Immature natural killer cell (primary cell): ENCODE results near the gene ARMH3. TPM values are rescaled to one million over a fixed set of nuclear protein-coding genes. Genes with fewer than 3 reads are reported as not detected.

Experiments
- DNase-seq, 3 donors: peaks; one replicate each; pipeline ENCODE4 v3.0.0; 2022; ENCODE audit warnings: mixed read lengths in 1 of 3
- H3K27ac Mint-ChIP-seq, 6 donors: one replicate each; pipeline ENCODE4 v1.8.0; 2020; ENCODE audit warnings: mixed read lengths in 6 of 6, mild to moderate bottlenecking in 5 of 6, inconsistent platforms in 4 of 6, moderate library complexity in 3 of 6
- H3K27me3 Mint-ChIP-seq, 3 donors: one replicate each; pipeline ENCODE4 v1.8.0; 2020 to 2021; ENCODE audit warnings: low read depth in 3 of 3, mild to moderate bottlenecking in 3 of 3, mixed read lengths in 3 of 3, moderate library complexity in 3 of 3, inconsistent platforms in 1 of 3
- H3K36me3 Mint-ChIP-seq, 3 donors: one replicate each; pipeline ENCODE4 v1.8.0; 2020; ENCODE audit warnings: mixed read lengths in 3 of 3, inconsistent platforms in 2 of 3, mild to moderate bottlenecking in 2 of 3
- H3K4me1 Mint-ChIP-seq, 2 donors: one replicate each; pipeline ENCODE4 v1.8.0; 2020; ENCODE audit warnings: inconsistent platforms in 2 of 2, mild to moderate bottlenecking in 2 of 2, mixed read lengths in 2 of 2, moderate library complexity in 1 of 2
- H3K4me3 Mint-ChIP-seq, 5 donors: one replicate each; pipeline ENCODE4 v1.8.0; 2020; ENCODE audit warnings: mild to moderate bottlenecking in 5 of 5, mixed read lengths in 5 of 5, inconsistent platforms in 3 of 5, moderate library complexity in 3 of 5
- H3K9me3 Mint-ChIP-seq, 6 donors: one replicate each; pipeline ENCODE4 v1.8.0; 2020; ENCODE audit warnings: mild to moderate bottlenecking in 6 of 6, mixed read lengths in 6 of 6, inconsistent platforms in 4 of 6, moderate library complexity in 3 of 6
- polyA plus RNA-seq, 3 donors: library from polyadenylated mRNA; unstranded; fragments of 300-500 nt; fragmentation: Illumina TruSeq; gene quantifications; one replicate each; pipeline ENCODE4 v1.2.3, GENCODE V29; 2021

ARMH3 gene
- polyA plus RNA-seq, 3 donors from 2014 or later, result 14.4 to 19.8 (median 17.5) TPM

GRCh38 chr10:101935431-101935830 lies 120.5 kb downstream of the ARMH3 start:
- H3K9me3 Mint-ChIP-seq, result no peaks in the 10 kb centered on the region
- no peaks in the 10 kb centered on the region for H3K4me1 Mint-ChIP-seq
- peak overlapping the region in 1 of 6 donors; percentile 10 for H3K27ac Mint-ChIP-seq
- H3K27me3 Mint-ChIP-seq, result peaks cover 0 to 5% (median 0%) of the 10 kb centered on the region in 3 donors
- H3K36me3 Mint-ChIP-seq, result peaks cover 11 to 24% (median 14%) of the 10 kb centered on the region in 3 donors
- DNase-seq, result no peak
- no peak overlapping the region for H3K4me3 Mint-ChIP-seq

DNA sequence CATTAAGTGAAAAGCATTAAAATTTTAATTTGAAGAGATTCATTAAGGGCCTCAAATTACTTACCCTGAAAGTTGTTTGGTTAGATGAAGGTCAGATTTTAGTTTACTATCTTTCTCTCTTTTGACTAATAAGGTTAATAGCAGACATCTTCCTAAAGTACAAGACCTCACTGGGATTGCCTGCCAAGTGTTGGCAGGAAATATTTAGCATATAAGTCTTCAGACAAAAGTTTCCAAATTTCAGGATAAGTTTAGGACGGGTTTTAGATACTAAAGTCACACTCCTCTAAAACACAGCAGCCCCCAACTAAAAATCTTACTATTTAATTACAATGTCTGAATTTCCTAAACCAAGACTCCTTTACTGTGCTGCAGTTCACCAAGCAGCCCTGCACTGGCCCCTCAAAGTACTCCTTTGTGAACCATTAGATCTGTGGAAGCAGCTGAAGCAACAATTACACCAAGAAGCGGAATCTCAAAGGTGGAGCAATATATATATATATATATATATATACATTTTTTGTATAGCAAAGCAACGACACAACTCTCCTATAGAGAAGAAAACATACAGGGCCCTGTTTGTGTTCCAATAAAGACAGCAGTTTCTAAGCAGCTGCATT lies 121.2 kb downstream of the ARMH3 start:
- H3K27ac Mint-ChIP-seq, result no peak overlapping the region
- H3K4me3 Mint-ChIP-seq, result no peak overlapping the region
- peaks cover 7 to 20% (median 9%) of the 10 kb centered on the region in 3 donors for H3K36me3 Mint-ChIP-seq

GRCh38 chr10:101933976-101934375 lies 122.0 kb downstream of the ARMH3 start:
- Mint-ChIP-seq H3K36me3 (peaks cover 4 to 18% (median 5%) of the 10 kb centered on the region in 3 donors), H3K4me1 (peaks cover 2 to 6% of the 10 kb centered on the region in 2 donors), H3K27ac (peak overlapping the region in 1 of 6 donors; percentile 65), H3K9me3 (no peaks in the 10 kb centered on the region), H3K27me3 (peaks cover 0 to 5% (median 1%) of the 10 kb centered on the region in 3 donors), H3K4me3 (no peak overlapping the region)
- no peak for DNase-seq

More for the DNA sequence above, 121.2 kb downstream of the ARMH3 start:
- DNase-seq, result no peak
- Mint-ChIP-seq H3K9me3 (no peaks in the 10 kb centered on the region), H3K27me3 (peaks cover 0 to 5% (median 0%) of the 10 kb centered on the region in 3 donors), H3K4me1 (no peaks in the 10 kb centered on the region)

DNA sequence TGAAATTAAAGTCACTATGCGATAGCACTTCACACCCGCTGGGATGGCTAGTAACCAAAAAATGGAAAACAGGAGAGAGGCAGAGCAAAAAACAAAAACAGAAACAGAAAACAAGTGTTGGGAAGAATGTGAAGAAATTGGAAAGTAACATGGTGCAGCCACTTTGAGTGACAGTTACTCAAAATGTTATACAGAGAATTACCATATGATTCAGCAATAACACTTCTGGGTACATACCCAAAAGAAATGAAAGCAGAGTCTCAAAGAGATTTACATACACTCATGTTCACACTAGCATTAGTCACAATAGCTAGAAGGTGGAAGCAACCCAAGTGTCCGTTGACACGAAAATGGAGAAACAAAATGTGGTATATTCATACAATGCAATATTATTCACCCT lies 123.8 kb downstream of the ARMH3 start:
- Mint-ChIP-seq H3K36me3 (peaks cover 0 to 10% (median 9%) of the 10 kb centered on the region in 3 donors), H3K4me1 (peaks cover 2 to 6% of the 10 kb centered on the region in 2 donors), H3K4me3 (no peak overlapping the region), H3K9me3 (no peaks in the 10 kb centered on the region), H3K27ac (no peak overlapping the region), H3K27me3 (peaks cover 0 to 4% (median 1%) of the 10 kb centered on the region in 3 donors)
- no peak for DNase-seq

DNA sequence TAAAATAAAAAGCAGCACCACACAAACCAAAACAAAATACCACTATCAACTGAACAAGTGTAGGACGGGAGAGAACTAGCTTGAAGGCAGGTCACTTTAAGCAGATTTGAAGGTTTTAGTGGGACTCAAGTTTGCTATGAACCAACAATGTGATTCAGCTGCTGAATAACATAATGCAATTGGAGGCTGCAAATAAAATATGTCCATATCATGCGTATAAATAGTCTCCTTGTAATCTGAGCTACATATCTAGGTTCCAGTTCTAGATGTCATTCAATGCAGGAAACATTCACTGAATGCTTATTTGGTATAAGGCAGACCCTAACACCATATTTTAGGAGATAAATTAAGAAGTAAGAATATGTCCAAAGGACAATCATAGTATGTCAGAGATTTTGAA lies 130.9 kb downstream of the ARMH3 start:
- no peak overlapping the region for H3K27ac Mint-ChIP-seq
- H3K4me3 Mint-ChIP-seq, result no peak overlapping the region
- DNase-seq, result no peak
- H3K9me3 Mint-ChIP-seq, result no peaks in the 10 kb centered on the region
- H3K36me3 Mint-ChIP-seq, result peaks cover 7 to 11% (median 8%) of the 10 kb centered on the region in 3 donors
- H3K27me3 Mint-ChIP-seq, result peaks cover 0 to 3% (median 3%) of the 10 kb centered on the region in 3 donors
- peaks cover 2 to 17% of the 10 kb centered on the region in 2 donors for H3K4me1 Mint-ChIP-seq

DNA sequence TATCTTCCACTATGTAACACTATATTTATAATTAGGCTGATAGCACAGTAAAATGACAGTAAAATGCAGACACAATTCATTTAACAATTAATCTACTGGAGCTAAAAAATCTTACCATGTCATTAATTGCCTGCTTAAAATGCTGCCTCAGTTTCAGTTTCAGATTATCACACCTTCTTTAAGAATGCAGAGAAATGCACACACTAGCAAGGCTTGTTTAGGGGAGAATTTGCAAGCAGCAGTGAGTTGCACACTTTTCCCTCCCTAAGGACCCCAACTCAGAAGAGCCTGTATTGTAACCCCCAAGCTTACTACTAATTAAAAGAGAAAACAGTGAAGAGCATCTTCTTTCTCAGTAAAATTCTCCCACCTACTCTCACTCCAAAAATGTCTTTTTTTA lies 132.7 kb downstream of the ARMH3 start:
- DNase-seq, result no peak
- H3K27me3 Mint-ChIP-seq, result peaks cover 0 to 3% (median 1%) of the 10 kb centered on the region in 3 donors
- H3K36me3 Mint-ChIP-seq, result peaks cover 7 to 11% (median 8%) of the 10 kb centered on the region in 3 donors
- H3K4me1 Mint-ChIP-seq, result peaks cover 0 to 10% of the 10 kb centered on the region in 2 donors
- H3K9me3 Mint-ChIP-seq, result no peaks in the 10 kb centered on the region
- H3K4me3 Mint-ChIP-seq, result no peak overlapping the region
- H3K27ac Mint-ChIP-seq, result peak overlapping the region in 3 of 6 donors; percentile 15 to 56 (median 48)

DNA sequence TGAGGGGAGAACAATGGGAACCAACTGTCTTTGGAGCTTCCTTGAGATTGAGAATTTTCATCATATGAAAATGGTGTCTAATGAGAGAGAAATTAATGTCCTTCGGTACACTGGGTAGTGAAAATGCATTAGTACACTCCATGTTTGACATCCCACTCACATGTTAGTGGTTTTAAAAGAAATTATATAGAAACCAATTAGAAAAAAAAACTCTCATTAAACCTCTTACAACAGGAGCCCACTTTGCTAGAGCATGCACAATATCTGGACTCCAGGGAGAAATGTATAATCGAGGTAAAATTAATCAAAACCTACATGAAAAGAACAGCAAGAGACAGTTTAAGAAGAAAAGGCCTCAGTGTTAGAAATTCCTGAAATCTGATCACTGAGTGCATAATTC lies 133.1 kb downstream of the ARMH3 start:
- Mint-ChIP-seq H3K27me3 (peaks cover 0 to 3% (median 1%) of the 10 kb centered on the region in 3 donors), H3K9me3 (no peaks in the 10 kb centered on the region), H3K27ac (peak overlapping the region in 1 of 6 donors; percentile 7), H3K36me3 (peaks cover 7 to 8% (median 7%) of the 10 kb centered on the region in 3 donors), H3K4me3 (no peak overlapping the region), H3K4me1 (peaks cover 0 to 10% of the 10 kb centered on the region in 2 donors)
- no peak for DNase-seq

DNA sequence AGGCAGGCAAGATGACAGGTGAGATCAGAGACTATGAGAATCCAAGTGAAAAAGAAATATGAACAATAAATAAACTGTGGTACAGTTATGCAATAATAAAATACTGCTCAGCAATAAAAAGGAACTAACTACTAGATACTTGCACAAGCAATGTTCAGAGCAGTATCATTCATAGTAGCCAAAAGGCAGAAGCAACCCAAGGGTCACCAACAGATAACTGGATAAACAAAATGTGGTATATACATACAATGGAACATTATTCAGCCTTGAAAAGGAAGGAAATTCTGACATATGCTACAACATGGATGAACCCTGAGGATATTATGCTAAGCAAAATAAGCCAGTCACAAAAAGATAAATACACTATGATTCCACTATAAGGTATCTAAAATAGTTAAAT lies 135.4 kb downstream of the ARMH3 start:
- no peak overlapping the region for H3K4me3 Mint-ChIP-seq
- no peak for DNase-seq
- H3K9me3 Mint-ChIP-seq, result no peaks in the 10 kb centered on the region
- H3K4me1 Mint-ChIP-seq, result peaks cover 0 to 10% of the 10 kb centered on the region in 2 donors
- H3K27me3 Mint-ChIP-seq, result peaks cover 0 to 1% (median 1%) of the 10 kb centered on the region in 3 donors
- peaks cover 3 to 8% (median 7%) of the 10 kb centered on the region in 3 donors for H3K36me3 Mint-ChIP-seq
- no peak overlapping the region for H3K27ac Mint-ChIP-seq

DNA sequence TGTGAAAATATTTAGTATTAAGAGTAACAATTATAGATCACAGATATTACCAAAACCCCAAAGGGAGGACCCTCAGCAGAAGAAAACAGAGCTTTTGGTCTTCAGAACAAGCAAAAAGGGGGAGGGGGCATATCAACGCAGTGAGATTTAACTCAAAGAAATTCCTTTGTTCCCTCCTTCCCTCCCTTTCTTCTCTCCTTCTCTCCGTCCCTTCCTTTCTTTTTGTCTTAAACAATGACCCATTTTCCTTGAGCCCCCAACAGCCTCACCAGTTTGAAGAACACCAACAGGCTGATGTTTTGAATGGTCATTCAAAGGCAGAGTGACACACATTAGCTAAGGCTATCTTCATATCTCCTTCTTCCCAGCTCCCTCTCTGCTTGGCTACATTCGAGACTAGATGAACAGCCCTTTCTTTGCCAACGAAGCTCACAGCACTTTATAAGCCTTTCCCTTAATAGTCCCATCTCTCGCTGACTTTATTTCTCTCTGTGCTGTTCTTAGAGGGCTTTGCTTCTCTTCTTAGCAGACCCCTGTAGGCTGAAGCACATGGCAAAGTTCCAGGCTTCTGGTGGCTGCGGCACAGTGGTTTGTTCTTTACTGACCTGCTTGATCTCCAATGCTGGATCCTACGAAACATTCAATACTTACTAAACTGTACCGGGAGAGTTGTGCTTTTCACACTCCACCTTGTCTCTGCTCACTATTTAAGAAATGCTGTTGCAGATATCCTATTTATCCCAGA lies 136.8 kb downstream of the ARMH3 start:
- H3K4me1 Mint-ChIP-seq, result peaks cover 0 to 10% of the 10 kb centered on the region in 2 donors

GRCh38 chr10:101912561-101913179 lies 143.3 kb downstream of the ARMH3 start:
- Mint-ChIP-seq H3K4me1 (no peaks in the 10 kb centered on the region), H3K36me3 (peaks cover 0 to 8% (median 0%) of the 10 kb centered on the region in 3 donors), H3K27ac (no peak overlapping the region), H3K4me3 (no peak overlapping the region), H3K9me3 (no peaks in the 10 kb centered on the region), H3K27me3 (peaks cover 0 to 3% (median 2%) of the 10 kb centered on the region in 3 donors)
- DNase-seq, result no peak

More for the DNA sequence above, 136.8 kb downstream of the ARMH3 start:
- no peak for DNase-seq
- Mint-ChIP-seq H3K9me3 (no peaks in the 10 kb centered on the region), H3K27ac (peak overlapping the region in 1 of 6 donors; percentile 15), H3K27me3 (peaks cover 0 to 1% (median 1%) of the 10 kb centered on the region in 3 donors), H3K36me3 (peaks cover 3 to 4% (median 3%) of the 10 kb centered on the region in 3 donors), H3K4me3 (no peak overlapping the region)

DNA sequence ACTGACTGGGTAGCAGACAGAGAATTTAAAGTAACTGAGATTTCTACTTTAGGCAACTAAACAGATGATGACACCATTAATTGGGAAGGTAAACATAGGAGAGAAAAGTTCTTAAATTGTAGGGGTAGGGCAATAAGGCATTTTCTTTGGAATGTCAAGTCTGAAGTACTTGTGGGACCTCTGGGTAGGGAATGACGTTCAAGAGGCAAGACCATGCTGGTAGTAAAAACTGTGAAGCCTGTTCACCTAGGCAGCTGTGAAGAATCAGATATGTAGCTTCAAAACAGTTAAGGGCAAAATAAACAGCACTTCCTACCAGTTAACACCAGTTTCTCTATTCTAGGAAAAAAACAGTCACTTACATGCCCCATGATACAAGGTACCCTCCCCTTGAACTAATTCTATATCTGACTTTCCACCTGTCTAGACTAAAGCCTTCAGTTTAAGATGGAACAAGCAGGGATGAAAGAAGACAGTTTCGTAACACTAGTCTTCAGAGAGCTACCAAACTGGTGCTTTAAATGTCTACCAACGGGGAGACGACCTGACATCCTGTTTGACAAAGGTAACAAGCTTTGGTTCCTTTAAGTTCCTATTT lies 149.3 kb downstream of the ARMH3 start:
- no peak overlapping the region for H3K4me3 Mint-ChIP-seq

GRCh38 chr10:101905251-101905650 lies 150.7 kb downstream of the ARMH3 start:
- no peak for DNase-seq
- no peak overlapping the region for H3K27ac Mint-ChIP-seq
- H3K27me3 Mint-ChIP-seq, result peaks cover 0 to 2% (median 2%) of the 10 kb centered on the region in 3 donors
- H3K4me1 Mint-ChIP-seq, result peaks cover 10 to 14% of the 10 kb centered on the region in 2 donors
- no peaks in the 10 kb centered on the region for H3K9me3 Mint-ChIP-seq
- H3K4me3 Mint-ChIP-seq, result no peak overlapping the region
- H3K36me3 Mint-ChIP-seq, result peaks cover 4 to 9% (median 4%) of the 10 kb centered on the region in 3 donors

More for the DNA sequence above, 149.3 kb downstream of the ARMH3 start:
- no peaks in the 10 kb centered on the region for H3K9me3 Mint-ChIP-seq
- peaks cover 4 to 9% (median 4%) of the 10 kb centered on the region in 3 donors for H3K36me3 Mint-ChIP-seq
- peaks cover 0 to 2% (median 2%) of the 10 kb centered on the region in 3 donors for H3K27me3 Mint-ChIP-seq
- no peak overlapping the region for H3K27ac Mint-ChIP-seq
- peaks cover 3 to 4% of the 10 kb centered on the region in 2 donors for H3K4me1 Mint-ChIP-seq
- DNase-seq, result no peak

- Mint-ChIP-seq H3K9me3 (no peaks in the 10 kb centered on the region), H3K27me3 (peaks cover 0 to 2% (median 2%) of the 10 kb centered on the region in 3 donors), H3K36me3 (peaks cover 4 to 5% (median 4%) of the 10 kb centered on the region in 3 donors), H3K4me1 (peaks cover 10 to 14% of the 10 kb centered on the region in 2 donors), H3K4me3 (no peak overlapping the region), H3K27ac (no peak overlapping the region)
- DNase-seq, result no peak
Measured at GRCh38 chr10:101903827-101904550, 152.0 kb downstream of the ARMH3 start.
